Tibial artery (tissue), 4 donors: ENCODE results near the gene FSD1L.

Source experiments
- DNase-seq, 2 donors: peaks; one replicate each; pipeline ENCODE4 v3.0.0-alpha.2; 2019
- H3K27ac ChIP-seq, 2 donors: fragments of 200-600 bp; sonication (generic) in 1 of 2; 1 replicate in 1 of 2; 2 replicates in 1 of 2; pipeline ENCODE4 v1.5.1; 2018 to 2019; ENCODE audit warnings: mild to moderate bottlenecking in 1 of 2
- H3K27me3 ChIP-seq, 2 donors: fragments of 200-600 bp; sonication (generic) in 1 of 2; one replicate each; pipeline versions ENCODE4 v1.5.1 to v1.6.0; 2016 to 2019
- H3K36me3 ChIP-seq, 3 donors: fragments of 200-600 bp; sonication (generic) in 2 of 3; one replicate each; pipeline ENCODE4 v1.5.1; 2016 to 2019; ENCODE audit warnings: mild to moderate bottlenecking in 2 of 3
- H3K4me1 ChIP-seq, 4 donors: fragments of 200-600 bp; sonication (generic) in 2 of 4; 1 replicate in 3 of 4; 2 replicates in 1 of 4; pipeline ENCODE4 v1.5.1; 2016 to 2019
- H3K4me3 ChIP-seq, 2 donors: fragments of 200-600 bp; sonication (generic) in 1 of 2; 1 replicate in 1 of 2; 2 replicates in 1 of 2; pipeline ENCODE4 v1.5.1; 2018 to 2019; ENCODE audit warnings: mild to moderate bottlenecking in 2 of 2
- H3K9me3 ChIP-seq, 3 donors: fragments of 200-600 bp; sonication (generic) in 1 of 3; one replicate each; pipeline ENCODE4 v1.5.1; 2016 to 2019
- intact Hi-C: fragments of 100-400 bp; cut with DNase I; formaldehyde crosslinking; loops from one replicate; pipeline ENCODE4 v1.15.0; 2023; ENCODE audit warnings: low total_unique reads
- TF ChIP-seq, protein P1 (sequence below), 2 experiments: fragments of 200-600 bp in 1 of 2; fragments of 450-650 bp in 1 of 2; IDR thresholded peaks; one replicate each; pipeline ENCODE4 v1.5.1; 2017 to 2019; ENCODE audit warnings: antibody characterized with exemption in 2 of 2, mild to moderate bottlenecking in 1 of 2, moderate library complexity in 1 of 2

Gene FSD1L

DNA sequence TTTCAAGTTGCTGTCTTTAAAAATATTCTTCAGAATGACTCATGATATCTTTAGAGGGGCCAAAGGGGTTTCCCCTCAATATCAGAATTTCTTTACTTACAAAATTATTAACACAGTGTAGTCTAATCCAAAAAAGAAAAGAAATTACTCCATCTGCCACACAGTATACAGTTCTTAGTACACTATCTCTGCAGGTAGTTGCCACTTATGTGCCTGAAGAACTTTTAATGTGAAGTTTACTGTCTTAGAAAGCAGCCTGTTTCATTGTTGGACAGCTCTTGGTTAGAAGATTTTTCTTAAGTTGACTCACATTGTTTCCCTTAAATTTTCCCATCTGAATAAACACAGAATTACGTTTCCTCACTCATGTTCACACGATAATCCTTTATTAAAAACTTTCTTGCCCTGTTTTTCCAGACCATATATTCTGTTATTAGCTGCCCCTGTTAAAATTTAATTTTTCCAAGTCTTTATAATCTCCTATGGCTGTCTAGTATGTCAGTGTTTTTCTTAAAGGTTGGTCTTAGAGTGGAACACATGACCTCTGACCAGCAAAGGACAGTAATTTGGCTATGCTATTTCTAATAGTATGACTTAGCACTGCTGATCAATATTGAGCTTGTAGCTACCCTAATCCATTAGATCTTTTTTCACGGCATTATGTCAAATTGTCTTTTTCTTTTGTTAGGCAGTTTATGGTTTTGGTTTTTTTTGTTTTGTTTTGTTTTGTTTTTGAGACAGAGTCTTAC is 88.3 kb downstream of the FSD1L start:
- Histone ChIP-seq H3K27ac (no peak overlapping the region), H3K36me3 (peaks cover 0 to 4% (median 0%) of the 10 kb centered on the region in 3 donors), H3K9me3 (no peaks in the 10 kb centered on the region), H3K4me1 (no peaks in the 10 kb centered on the region), H3K27me3 (no peaks in the 10 kb centered on the region), H3K4me3 (no peak overlapping the region)
- no peak for DNase-seq
- intact Hi-C loops = no loop called here
- TF ChIP-seq, protein P1, sequence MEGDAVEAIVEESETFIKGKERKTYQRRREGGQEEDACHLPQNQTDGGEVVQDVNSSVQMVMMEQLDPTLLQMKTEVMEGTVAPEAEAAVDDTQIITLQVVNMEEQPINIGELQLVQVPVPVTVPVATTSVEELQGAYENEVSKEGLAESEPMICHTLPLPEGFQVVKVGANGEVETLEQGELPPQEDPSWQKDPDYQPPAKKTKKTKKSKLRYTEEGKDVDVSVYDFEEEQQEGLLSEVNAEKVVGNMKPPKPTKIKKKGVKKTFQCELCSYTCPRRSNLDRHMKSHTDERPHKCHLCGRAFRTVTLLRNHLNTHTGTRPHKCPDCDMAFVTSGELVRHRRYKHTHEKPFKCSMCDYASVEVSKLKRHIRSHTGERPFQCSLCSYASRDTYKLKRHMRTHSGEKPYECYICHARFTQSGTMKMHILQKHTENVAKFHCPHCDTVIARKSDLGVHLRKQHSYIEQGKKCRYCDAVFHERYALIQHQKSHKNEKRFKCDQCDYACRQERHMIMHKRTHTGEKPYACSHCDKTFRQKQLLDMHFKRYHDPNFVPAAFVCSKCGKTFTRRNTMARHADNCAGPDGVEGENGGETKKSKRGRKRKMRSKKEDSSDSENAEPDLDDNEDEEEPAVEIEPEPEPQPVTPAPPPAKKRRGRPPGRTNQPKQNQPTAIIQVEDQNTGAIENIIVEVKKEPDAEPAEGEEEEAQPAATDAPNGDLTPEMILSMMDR (IDR thresholded peaks at IDR 0.05) = no peak

DNA sequence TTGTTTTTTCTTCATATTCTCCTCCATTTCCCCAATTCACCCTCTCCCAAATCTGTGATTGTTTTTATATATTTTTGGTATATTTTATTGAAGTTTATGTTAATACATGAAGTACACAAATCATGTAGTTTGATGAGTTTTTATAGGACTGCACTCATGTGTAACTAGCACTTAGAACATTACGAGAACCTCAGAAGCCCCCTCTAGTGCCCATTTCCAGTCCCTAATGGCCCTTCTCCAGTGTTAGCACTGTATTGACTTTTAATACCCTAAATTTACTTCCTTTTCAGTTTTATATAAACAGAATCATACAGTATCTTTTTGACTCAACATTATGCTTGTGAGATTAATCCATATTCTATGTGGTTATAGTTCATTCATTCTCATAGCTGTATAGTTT is 91.6 kb downstream of the FSD1L start:
- TF ChIP-seq, protein P1 (IDR thresholded peaks at IDR 0.05) = no peak
- H3K4me1 ChIP-seq = no peaks in the 10 kb centered on the region
- intact Hi-C loops = no loop called here

DNA sequence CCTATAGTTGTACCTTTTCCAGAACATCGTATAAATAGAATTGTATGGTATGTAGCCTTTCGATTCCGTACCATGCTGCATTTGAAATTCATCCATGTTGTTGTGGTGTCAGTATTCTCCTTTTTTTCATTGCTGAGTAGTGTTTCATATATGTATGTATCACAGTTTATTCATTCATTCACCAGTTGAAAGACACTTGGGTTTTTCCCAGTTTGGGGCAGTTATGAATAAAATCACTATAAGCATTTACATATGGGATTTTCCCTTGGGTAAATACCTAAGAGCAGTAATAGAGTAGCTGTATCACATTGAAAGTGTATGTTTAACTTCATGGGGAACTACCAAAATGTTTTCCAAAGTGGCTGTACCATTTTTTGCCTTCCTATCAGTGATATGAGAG is 94.0 kb downstream of the FSD1L start:
- Histone ChIP-seq H3K4me1 (no peaks in the 10 kb centered on the region), H3K36me3 (no peaks in the 10 kb centered on the region), H3K27me3 (no peaks in the 10 kb centered on the region), H3K27ac (no peak overlapping the region), H3K4me3 (no peak overlapping the region), H3K9me3 (no peaks in the 10 kb centered on the region)
- TF ChIP-seq, protein P1 (IDR thresholded peaks at IDR 0.05) = no peak
- intact Hi-C loops = no loop called here
- DNase-seq = no peak

More for the DNA sequence above, 91.6 kb downstream of the FSD1L start:
- no peak overlapping the region for H3K4me3 ChIP-seq
- no peaks in the 10 kb centered on the region for H3K9me3 ChIP-seq
- H3K27me3 ChIP-seq = no peaks in the 10 kb centered on the region
- no peak overlapping the region for H3K27ac ChIP-seq
- DNase-seq = no peak
- peaks cover 0 to 4% (median 0%) of the 10 kb centered on the region in 3 donors for H3K36me3 ChIP-seq

DNA sequence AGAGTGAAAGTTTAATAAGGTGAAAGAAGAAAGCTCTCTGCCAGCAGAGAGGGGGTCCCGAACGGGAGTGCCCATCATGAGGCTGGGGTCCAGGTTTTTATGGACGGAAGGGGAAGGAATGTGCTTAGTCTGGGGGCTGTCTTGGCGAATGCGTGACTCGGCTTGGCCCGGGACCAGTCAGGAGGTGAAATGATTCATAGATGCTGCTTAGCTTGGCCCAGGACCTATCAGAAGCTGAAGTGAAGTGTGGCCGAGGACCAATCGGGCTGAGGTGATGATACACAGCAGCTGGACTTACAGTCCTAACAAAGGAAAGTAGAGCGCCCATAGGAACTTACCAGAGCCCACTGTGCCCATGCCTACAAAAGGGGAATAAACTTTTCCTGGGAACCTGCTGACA is 106.2 kb downstream of the FSD1L start:
- intact Hi-C loops = no loop called here
- no peak for DNase-seq
- Histone ChIP-seq H3K4me1 (peaks cover 0 to 11% (median 5%) of the 10 kb centered on the region in 4 donors), H3K4me3 (no peak overlapping the region), H3K27me3 (no peaks in the 10 kb centered on the region), H3K36me3 (no peaks in the 10 kb centered on the region), H3K9me3 (no peaks in the 10 kb centered on the region), H3K27ac (no peak overlapping the region)
- TF ChIP-seq, protein P1 (IDR thresholded peaks at IDR 0.05) = no peak

DNA sequence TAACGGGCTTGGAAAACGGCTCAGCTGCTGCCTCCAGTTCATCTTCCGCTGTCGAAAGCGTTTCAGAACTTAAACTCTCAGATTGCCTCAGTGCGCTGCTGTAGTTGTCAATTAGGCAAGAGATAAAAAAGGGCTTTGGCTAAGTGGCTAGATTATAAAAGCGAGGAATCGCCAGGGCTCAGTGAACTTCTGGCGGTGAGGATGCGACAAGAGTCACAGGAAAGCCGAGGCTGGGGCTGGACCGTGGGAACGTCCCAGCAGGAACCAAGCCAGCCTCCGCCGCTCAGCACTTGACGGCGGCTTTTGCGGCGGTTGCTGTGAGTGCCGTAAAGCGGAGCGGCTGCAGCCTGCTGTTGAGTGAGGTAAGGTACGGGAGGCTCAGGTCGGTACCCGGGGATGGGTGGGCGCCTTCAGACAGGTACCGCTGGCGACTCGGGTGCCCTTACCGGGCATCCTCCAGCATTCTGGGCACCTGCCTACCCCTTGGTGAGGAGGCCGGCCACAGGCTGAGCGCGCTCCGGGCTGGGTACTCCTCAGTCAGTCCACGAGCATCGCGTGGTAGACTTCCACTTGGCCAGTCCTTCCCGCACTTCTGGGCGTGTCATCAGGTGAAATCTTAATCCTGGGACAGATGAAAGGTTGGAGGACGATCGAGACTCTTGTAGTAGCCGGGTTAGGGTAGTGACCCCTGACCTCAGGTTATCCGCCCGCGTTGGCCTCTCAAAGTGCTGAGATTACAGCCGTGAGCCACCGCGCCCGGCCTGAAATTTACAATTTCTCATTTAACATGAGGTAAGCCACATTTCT is 110.2 kb downstream of the FSD1L start, which contains the start of gene FKTN:
FKTN (plus strand) TSS at position 328 of the 807 bp plus-strand sequence. CDS start 16,902 bp downstream, outside the sequence.
- H3K9me3 ChIP-seq = peaks cover 0 to 3% (median 0%) of the 10 kb centered on the region in 3 donors
- no peaks in the 10 kb centered on the region for H3K27me3 ChIP-seq
- DNase-seq = peak; percentile 87 to 92
- intact Hi-C loops = no loop called here
- H3K36me3 ChIP-seq = peaks cover 0 to 16% (median 7%) of the 10 kb centered on the region in 3 donors
- peak within 1 kb of the TSS; percentile 74 to 91 for H3K4me3 ChIP-seq
- peak within 1 kb of the TSS; percentile 69 to 80 for H3K27ac ChIP-seq
- H3K4me1 ChIP-seq = peaks cover 0 to 16% (median 8%) of the 10 kb centered on the region in 4 donors
- TF ChIP-seq, protein P1 (IDR thresholded peaks at IDR 0.05) = no peak
